HEK293 (cell line): ENCODE measurements around the gene RASSF5.

Experiments used
- SP2 ChIP-seq: fragments of 450-650 bp; formaldehyde crosslinking; IDR thresholded peaks from 2 replicates; pipeline ENCODE4 v1.5.1; 2016; ENCODE audit warnings: missing biosample characterization, missing genetic modification characterization
- ZBTB1 ChIP-seq: fragments of 450-650 bp; formaldehyde crosslinking; IDR thresholded peaks from 2 replicates; pipeline ENCODE4 v1.5.1; 2016; ENCODE audit warnings: missing biosample characterization, missing genetic modification characterization
- ZNF274 ChIP-seq, 2 experiments: fragments of 200-500 bp in 1 of 2; fragments of 450-650 bp in 1 of 2; sonication (Bioruptor generic) in 1 of 2; formaldehyde crosslinking in 1 of 2; IDR thresholded peaks; 2 replicates each; pipeline versions ENCODE4 v1.5.1 to v1.6.1; 2014 to 2016; ENCODE audit warnings: borderline replicate concordance in 1 of 2, inconsistent platforms in 1 of 2, low read length in 1 of 2, missing biosample characterization in 1 of 2, missing genetic modification characterization in 1 of 2
- ZNF624 ChIP-seq: fragments of 450-650 bp; formaldehyde crosslinking; IDR thresholded peaks from 2 replicates; pipeline ENCODE4 v1.5.1; 2017; ENCODE audit warnings: missing biosample characterization, missing genetic modification characterization
- ZNF629 ChIP-seq: fragments of 450-650 bp; formaldehyde crosslinking; IDR thresholded peaks from 2 replicates; pipeline ENCODE4 v1.5.1; 2017; ENCODE audit warnings: missing biosample characterization, missing genetic modification characterization
- ZNF707 ChIP-seq: fragments of 450-650 bp; formaldehyde crosslinking; IDR thresholded peaks from 2 replicates; pipeline ENCODE4 v1.5.1; 2016; ENCODE audit warnings: missing biosample characterization, missing genetic modification characterization
- ZNF776 ChIP-seq: fragments of 450-650 bp; formaldehyde crosslinking; IDR thresholded peaks from 2 replicates; pipeline ENCODE4 v1.5.0; 2017; ENCODE audit warnings: missing biosample characterization, missing genetic modification characterization, borderline replicate concordance
- ZNF785 ChIP-seq: fragments of 450-650 bp; formaldehyde crosslinking; IDR thresholded peaks from 2 replicates; pipeline ENCODE4 v1.5.1; 2016; ENCODE audit warnings: missing biosample characterization, missing genetic modification characterization
- TF ChIP-seq, protein P1 (sequence below): fragments of 450-650 bp; formaldehyde crosslinking; IDR thresholded peaks from 2 replicates; pipeline ENCODE4 v1.5.1; 2016; ENCODE audit warnings: missing biosample characterization, missing genetic modification characterization
- TF ChIP-seq, protein P2 (sequence below): fragments of 450-650 bp; formaldehyde crosslinking; IDR thresholded peaks from 2 replicates; pipeline ENCODE4 v1.5.1; 2016; ENCODE audit warnings: missing biosample characterization, missing genetic modification characterization

DNA sequence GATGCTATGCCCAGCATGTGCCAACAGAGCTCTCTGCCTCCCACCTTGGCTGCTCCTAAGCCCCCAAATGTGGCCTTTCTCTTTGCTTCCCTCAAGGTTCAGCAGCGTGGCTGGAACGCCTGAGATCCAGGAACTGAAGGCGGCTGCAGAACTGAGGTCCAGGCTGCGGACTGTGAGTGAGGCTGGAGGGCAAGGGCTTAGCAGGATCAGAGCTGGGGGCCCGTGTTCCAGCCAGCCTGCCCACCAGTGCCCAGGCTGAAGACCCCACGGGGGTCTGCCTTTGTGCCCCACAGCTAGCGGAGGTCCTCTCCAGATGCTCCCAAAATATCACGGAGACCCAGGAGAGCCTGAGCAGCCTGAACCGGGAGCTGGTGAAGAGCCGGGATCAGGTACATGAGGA, 22.4 kb upstream of the RASSF5 start:
- TF ChIP-seq, protein P1, sequence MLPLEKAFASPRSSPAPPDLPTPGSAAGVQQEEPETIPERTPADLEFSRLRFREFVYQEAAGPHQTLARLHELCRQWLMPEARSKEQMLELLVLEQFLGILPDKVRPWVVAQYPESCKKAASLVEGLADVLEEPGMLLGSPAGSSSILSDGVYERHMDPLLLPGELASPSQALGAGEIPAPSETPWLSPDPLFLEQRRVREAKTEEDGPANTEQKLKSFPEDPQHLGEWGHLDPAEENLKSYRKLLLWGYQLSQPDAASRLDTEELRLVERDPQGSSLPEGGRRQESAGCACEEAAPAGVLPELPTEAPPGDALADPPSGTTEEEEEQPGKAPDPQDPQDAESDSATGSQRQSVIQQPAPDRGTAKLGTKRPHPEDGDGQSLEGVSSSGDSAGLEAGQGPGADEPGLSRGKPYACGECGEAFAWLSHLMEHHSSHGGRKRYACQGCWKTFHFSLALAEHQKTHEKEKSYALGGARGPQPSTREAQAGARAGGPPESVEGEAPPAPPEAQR (tag by site-specific recombination), result no peak
- TF ChIP-seq SP2 (tag by site-specific recombination) (no peak), ZNF624 (tag by site-specific recombination) (no peak), ZNF707 (tag by site-specific recombination) (no peak), ZNF274 (IDR thresholded peaks at IDR 0.05; ENCODE audit: low read length) (no peak), ZNF274 (tag by site-specific recombination; IDR thresholded peaks at IDR 0.05; ENCODE audit: borderline replicate concordance) (no peak), ZNF629 (tag by site-specific recombination) (no peak), ZNF776 (tag by site-specific recombination) (no peak), ZBTB1 (tag by site-specific recombination) (no peak), ZNF785 (tag by site-specific recombination) (no peak)
- TF ChIP-seq, protein P2, sequence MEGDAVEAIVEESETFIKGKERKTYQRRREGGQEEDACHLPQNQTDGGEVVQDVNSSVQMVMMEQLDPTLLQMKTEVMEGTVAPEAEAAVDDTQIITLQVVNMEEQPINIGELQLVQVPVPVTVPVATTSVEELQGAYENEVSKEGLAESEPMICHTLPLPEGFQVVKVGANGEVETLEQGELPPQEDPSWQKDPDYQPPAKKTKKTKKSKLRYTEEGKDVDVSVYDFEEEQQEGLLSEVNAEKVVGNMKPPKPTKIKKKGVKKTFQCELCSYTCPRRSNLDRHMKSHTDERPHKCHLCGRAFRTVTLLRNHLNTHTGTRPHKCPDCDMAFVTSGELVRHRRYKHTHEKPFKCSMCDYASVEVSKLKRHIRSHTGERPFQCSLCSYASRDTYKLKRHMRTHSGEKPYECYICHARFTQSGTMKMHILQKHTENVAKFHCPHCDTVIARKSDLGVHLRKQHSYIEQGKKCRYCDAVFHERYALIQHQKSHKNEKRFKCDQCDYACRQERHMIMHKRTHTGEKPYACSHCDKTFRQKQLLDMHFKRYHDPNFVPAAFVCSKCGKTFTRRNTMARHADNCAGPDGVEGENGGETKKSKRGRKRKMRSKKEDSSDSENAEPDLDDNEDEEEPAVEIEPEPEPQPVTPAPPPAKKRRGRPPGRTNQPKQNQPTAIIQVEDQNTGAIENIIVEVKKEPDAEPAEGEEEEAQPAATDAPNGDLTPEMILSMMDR (tag by site-specific recombination), result no peak
